GM18505 (cell line): ENCODE results near the gene TBL1XR1.

Experiments
- ATAC-seq: cut with Tn5 transposase; IDR thresholded peaks from one replicate; pipeline ENCODE4 v1.9.1; 2021; ENCODE audit not compliant: unreplicated experiment
- POLR2A ChIP-seq: IDR thresholded peaks from 4 replicates; pipeline ENCODE4 v1.6.1; 2011; ENCODE audit warnings: borderline replicate concordance; ENCODE audit not compliant: insufficient read depth, insufficient read length; ENCODE audit errors: extremely low read depth

Gene TBL1XR1

GRCh38 chr3:177110386-177110785 lies 86.9 kb downstream of the TBL1XR1 start:
- no peak for TF ChIP-seq POLR2A
- no peak for ATAC-seq

GRCh38 chr3:177109688-177110330 lies 87.5 kb downstream of the TBL1XR1 start:
- ATAC-seq: peak; percentile 45
- no peak for TF ChIP-seq POLR2A

- no peak for TF ChIP-seq POLR2A
- ATAC-seq: no peak
Observed at GRCh38 chr3:177108648-177109047, 88.6 kb downstream of the TBL1XR1 start.

- ATAC-seq: no peak
- no peak for TF ChIP-seq POLR2A
Observed at GRCh38 chr3:177107461-177108239, 89.6 kb downstream of the TBL1XR1 start.

- TF ChIP-seq POLR2A: no peak
- ATAC-seq: no peak
Observed at GRCh38 chr3:177106594-177106993, 90.7 kb downstream of the TBL1XR1 start.

- no peak for TF ChIP-seq POLR2A
- no peak for ATAC-seq
Observed at GRCh38 chr3:177106184-177106583, 91.1 kb downstream of the TBL1XR1 start.

- ATAC-seq: no peak
- TF ChIP-seq POLR2A: no peak
Observed at GRCh38 chr3:177105623-177106022, 91.7 kb downstream of the TBL1XR1 start.

GRCh38 chr3:177104299-177104992 lies 92.8 kb downstream of the TBL1XR1 start:
- TF ChIP-seq POLR2A: no peak
- ATAC-seq: no peak

- no peak for TF ChIP-seq POLR2A
- no peak for ATAC-seq
Observed at GRCh38 chr3:177102553-177102952, 94.7 kb downstream of the TBL1XR1 start.

GRCh38 chr3:177098551-177098950 lies 98.7 kb downstream of the TBL1XR1 start:
- ATAC-seq: no peak
- no peak for TF ChIP-seq POLR2A

GRCh38 chr3:177096615-177097014 lies 100.7 kb downstream of the TBL1XR1 start:
- no peak for TF ChIP-seq POLR2A
- ATAC-seq: no peak

- no peak for ATAC-seq
- no peak for TF ChIP-seq POLR2A
Observed at GRCh38 chr3:177093966-177094365, 103.3 kb downstream of the TBL1XR1 start.

GRCh38 chr3:177089901-177090300 lies 107.4 kb downstream of the TBL1XR1 start:
- ATAC-seq: no peak
- TF ChIP-seq POLR2A: no peak

- no peak for TF ChIP-seq POLR2A
- no peak for ATAC-seq
Observed at GRCh38 chr3:177089110-177089509, 108.2 kb downstream of the TBL1XR1 start.

GRCh38 chr3:177085794-177086193 lies 111.5 kb downstream of the TBL1XR1 start:
- TF ChIP-seq POLR2A: no peak
- no peak for ATAC-seq

GRCh38 chr3:177084616-177085015 lies 112.7 kb downstream of the TBL1XR1 start:
- ATAC-seq: no peak
- no peak for TF ChIP-seq POLR2A
